ENCODE measurements around the gene SLC25A21. TPM values are rescaled to one million over a fixed set of nuclear protein-coding genes. Genes with fewer than 3 reads are reported as not detected.

Gene SLC25A21
- total RNA-seq, 4 donors from 2014 or later = 0.67 to 2.1 (median 0.91) TPM

DNA sequence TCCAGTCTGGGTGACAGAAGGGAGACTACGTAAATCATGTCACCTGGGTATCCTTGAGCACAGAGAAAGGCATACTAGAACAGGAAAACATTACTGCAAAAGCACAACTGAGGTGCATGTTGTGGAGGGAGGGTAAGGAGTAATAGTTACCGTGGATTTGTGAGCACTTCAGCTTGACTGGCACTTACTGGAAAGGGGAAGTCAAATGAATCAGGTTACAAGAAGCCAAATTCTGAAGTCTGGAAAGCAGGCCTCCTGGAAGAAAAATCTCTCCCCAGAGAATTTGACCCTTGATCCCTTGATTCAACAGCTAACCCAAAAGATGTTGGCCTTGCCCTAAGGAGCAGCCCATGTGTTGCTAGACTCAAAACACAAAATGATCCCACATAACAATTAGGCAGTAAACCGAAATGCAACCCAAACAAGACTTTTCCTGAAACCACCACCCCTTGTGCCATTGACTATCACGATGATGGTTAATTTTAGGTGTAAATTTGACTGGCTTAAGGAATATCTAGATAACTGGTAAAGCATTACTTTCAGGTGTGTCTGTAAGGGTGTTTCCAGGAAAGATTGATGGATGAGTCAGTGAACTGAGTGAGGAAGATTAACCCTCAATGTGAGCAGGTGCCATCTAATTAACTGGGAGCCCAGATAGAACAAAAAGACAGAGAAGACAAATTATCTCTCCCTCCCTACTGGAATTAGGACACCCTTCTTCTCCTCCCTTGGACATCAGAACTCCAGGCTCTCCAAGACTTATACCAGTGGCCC, 108.8 kb downstream of the SLC25A21 start:
- intact Hi-C loops (cut with DNase I) = no loop called here
- H3K36me3 ChIP-seq = no peaks in the 10 kb centered on the region
- H3K27ac ChIP-seq = no peak overlapping the region
- no peak for DNase-seq
- TF ChIP-seq POLR2A (IDR thresholded peaks at IDR 0.05) = no peak
- TF ChIP-seq, protein P1, sequence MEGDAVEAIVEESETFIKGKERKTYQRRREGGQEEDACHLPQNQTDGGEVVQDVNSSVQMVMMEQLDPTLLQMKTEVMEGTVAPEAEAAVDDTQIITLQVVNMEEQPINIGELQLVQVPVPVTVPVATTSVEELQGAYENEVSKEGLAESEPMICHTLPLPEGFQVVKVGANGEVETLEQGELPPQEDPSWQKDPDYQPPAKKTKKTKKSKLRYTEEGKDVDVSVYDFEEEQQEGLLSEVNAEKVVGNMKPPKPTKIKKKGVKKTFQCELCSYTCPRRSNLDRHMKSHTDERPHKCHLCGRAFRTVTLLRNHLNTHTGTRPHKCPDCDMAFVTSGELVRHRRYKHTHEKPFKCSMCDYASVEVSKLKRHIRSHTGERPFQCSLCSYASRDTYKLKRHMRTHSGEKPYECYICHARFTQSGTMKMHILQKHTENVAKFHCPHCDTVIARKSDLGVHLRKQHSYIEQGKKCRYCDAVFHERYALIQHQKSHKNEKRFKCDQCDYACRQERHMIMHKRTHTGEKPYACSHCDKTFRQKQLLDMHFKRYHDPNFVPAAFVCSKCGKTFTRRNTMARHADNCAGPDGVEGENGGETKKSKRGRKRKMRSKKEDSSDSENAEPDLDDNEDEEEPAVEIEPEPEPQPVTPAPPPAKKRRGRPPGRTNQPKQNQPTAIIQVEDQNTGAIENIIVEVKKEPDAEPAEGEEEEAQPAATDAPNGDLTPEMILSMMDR (IDR thresholded peaks at IDR 0.05) = no peak
- H3K4me3 ChIP-seq = no peak overlapping the region
- H3K9me3 ChIP-seq = no peaks in the 10 kb centered on the region
- 72 to 78% methylated on average over 4 of the region's 4 CpGs for WGBS, 2 donors
- no peaks in the 10 kb centered on the region for H3K27me3 ChIP-seq
- peaks cover 0 to 13% (median 0%) of the 10 kb centered on the region in 3 donors for H3K4me1 ChIP-seq

- intact Hi-C loops (cut with DNase I) = no loop called here
- no peaks in the 10 kb centered on the region for H3K27me3 ChIP-seq
- no peak overlapping the region for H3K27ac ChIP-seq
- no peak for DNase-seq
- 86 to 90% methylated on average over 4 of the region's 4 CpGs for WGBS, 2 donors
- TF ChIP-seq POLR2A (IDR thresholded peaks at IDR 0.05) = no peak
- TF ChIP-seq, protein P1 (IDR thresholded peaks at IDR 0.05) = no peak
- no peak overlapping the region for H3K4me3 ChIP-seq
- H3K4me1 ChIP-seq = peaks cover 0 to 13% (median 0%) of the 10 kb centered on the region in 3 donors
- H3K36me3 ChIP-seq = no peaks in the 10 kb centered on the region
- H3K9me3 ChIP-seq = no peaks in the 10 kb centered on the region
Observed at GRCh38 chr14:37062191-37062803, 110.1 kb downstream of the SLC25A21 start.

DNA sequence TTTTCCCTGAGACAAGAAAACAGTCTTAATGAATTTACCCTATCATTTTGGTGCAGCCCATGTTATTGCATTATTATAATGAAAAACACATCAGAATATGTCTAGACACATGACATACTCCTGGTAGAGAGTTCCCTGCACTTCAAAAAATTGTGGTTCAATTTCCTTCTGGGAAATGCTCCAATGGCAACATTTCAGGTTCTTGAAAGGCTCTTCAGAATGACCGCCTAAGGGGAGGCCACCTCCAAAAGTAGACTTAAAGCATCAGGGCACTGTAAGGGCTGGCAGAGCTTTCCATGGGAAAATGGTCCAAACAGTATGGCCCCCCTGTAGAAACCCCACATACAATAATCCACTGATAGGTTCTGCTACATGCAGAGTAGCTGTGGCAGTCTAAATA, 110.7 kb downstream of the SLC25A21 start:
- intact Hi-C loops (cut with DNase I) = no loop called here
- no peaks in the 10 kb centered on the region for H3K9me3 ChIP-seq
- no peak overlapping the region for H3K4me3 ChIP-seq
- no peaks in the 10 kb centered on the region for H3K36me3 ChIP-seq
- no peak for DNase-seq
- H3K27me3 ChIP-seq = no peaks in the 10 kb centered on the region
- TF ChIP-seq POLR2A (IDR thresholded peaks at IDR 0.05) = no peak
- TF ChIP-seq, protein P1 (IDR thresholded peaks at IDR 0.05) = no peak
- peaks cover 0 to 13% (median 0%) of the 10 kb centered on the region in 3 donors for H3K4me1 ChIP-seq
- WGBS, 2 donors = 56 to 75% methylated on average over 1 of the region's 1 CpG
- H3K27ac ChIP-seq = no peak overlapping the region

DNA sequence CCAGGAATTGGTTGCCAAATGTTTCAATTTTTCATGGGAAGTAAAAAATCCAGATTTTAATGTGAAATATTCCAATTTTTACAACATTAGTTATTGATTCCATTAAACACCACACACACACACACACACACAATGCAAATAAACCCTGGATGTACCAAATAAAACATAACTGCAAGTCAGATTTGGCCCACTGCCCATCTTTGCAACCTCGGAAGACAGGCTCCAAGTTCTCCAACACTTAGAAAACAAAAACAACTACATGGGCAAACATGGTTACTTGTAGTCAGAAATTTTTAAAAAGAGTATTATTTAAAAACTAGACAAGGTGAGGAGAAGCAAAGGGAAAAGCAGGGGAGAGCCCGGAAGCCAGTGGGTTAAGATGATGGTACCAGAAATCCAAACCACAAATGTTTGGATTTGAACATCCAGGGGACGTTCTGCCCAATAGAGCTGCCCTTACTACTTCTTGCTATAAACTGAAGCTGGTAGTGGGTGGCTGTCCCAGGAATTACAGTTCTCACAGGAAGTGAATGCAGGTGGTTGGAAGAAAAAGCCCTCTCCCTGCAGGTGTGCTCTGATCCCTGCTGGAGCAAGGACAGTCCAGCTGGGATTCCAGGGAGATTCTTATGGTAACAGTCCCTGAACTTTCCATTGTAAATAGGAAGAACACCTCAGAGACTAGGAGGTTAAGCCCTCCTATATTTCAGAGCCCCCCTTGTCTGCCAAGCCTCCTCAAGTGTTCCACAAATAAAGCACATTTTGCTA, 111.7 kb downstream of the SLC25A21 start:
- WGBS, 2 donors = 69 to 73% methylated on average over 3 of the region's 3 CpGs
- no peak for TF ChIP-seq POLR2A (IDR thresholded peaks at IDR 0.05)
- TF ChIP-seq, protein P1 (IDR thresholded peaks at IDR 0.05) = no peak
- Histone ChIP-seq H3K4me1 (peaks cover 0 to 13% (median 0%) of the 10 kb centered on the region in 3 donors), H3K4me3 (no peak overlapping the region), H3K36me3 (no peaks in the 10 kb centered on the region), H3K27ac (no peak overlapping the region), H3K27me3 (no peaks in the 10 kb centered on the region), H3K9me3 (no peaks in the 10 kb centered on the region)
- no peak for DNase-seq
- intact Hi-C loops (cut with DNase I) = no loop called here

DNA sequence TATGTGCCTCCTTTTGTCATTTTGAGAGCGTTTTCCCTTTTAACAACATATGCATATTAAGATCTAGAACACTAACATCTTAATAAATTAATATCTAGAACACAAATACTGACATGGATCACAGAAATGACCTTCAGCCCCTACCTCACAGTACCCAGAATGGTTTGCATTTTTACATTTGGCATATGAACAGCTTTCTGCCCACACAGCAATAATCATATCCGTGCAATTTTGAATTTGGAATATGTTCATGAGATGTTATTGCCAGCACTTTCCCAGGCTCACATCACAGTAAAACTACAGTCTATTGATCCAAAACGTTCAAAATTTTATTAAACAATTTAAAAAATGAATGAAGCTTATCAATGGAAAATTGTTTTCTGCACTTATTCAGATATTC, 114.6 kb downstream of the SLC25A21 start:
- Histone ChIP-seq H3K4me3 (no peak overlapping the region), H3K27me3 (no peaks in the 10 kb centered on the region), H3K36me3 (no peaks in the 10 kb centered on the region), H3K27ac (no peak overlapping the region), H3K4me1 (peaks cover 0 to 7% (median 0%) of the 10 kb centered on the region in 3 donors), H3K9me3 (peaks cover 0 to 6% (median 0%) of the 10 kb centered on the region in 3 donors)
- no peak for DNase-seq
- intact Hi-C loops (cut with DNase I) = no loop called here
- 72 to 73% methylated on average over 3 of the region's 3 CpGs for WGBS, 2 donors
- TF ChIP-seq, protein P1 (IDR thresholded peaks at IDR 0.05) = no peak
- TF ChIP-seq POLR2A (IDR thresholded peaks at IDR 0.05) = no peak

Measured in esophagus squamous epithelium (tissue), 5 donors.